Stimulated activated CD4-positive, alpha-beta T cell treated with anti-CD3 and anti-CD28 coated beads, Interleukin-4, amount 100 ng/mL, for 1 hour (primary cell): ENCODE data around the gene SCNN1G.
"Not testable (repeated sequence)": the region's sequence is repeated elsewhere in the genome, so short reads cannot be mapped to it uniquely, and the experiment has no call there.

Experiments
- DNase-seq: peaks from one replicate; pipeline ENCODE4 v3.0.0-alpha.2; 2020

The SCNN1G gene

DNA sequence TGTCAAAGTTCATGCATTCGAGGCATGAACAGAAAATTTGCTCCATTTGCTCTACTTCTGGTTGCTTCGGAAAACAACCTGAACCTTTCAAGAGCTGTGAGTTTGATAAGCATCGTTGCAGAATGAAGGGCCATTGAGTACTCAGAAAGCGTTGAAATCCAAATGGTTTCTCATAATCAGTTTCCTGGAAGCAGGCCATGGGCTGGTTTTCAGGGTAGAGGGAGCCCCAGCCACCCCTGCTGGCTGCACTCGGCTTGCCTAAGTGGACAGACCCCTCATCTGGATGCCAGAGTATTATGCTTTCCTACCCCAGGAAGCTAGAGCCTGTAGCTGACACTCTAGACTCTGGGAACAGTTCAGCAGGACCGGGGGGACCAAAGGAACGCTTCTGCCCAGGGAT lies 24.4 kb downstream of the SCNN1G start:
- no peak for DNase-seq

DNA sequence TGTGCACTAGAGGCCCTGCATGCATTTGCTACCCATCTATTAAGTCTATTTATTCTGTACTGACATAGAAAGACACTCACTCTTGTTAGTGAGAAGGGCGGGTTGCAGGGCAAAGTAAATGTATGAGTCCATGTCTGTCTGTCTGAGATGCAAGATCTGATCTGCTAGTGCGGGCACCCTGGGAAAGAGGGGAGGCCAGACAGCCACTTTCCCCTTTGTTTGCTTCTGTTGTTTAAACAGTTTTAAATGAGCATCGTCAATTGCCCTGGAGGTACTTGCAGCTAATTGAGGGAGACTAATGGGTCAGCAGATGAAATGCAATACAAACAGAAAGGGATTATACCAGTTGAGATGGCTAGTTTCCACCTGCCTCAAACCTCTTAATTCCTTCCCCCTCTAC lies 24.9 kb downstream of the SCNN1G start:
- DNase-seq: no peak

DNA sequence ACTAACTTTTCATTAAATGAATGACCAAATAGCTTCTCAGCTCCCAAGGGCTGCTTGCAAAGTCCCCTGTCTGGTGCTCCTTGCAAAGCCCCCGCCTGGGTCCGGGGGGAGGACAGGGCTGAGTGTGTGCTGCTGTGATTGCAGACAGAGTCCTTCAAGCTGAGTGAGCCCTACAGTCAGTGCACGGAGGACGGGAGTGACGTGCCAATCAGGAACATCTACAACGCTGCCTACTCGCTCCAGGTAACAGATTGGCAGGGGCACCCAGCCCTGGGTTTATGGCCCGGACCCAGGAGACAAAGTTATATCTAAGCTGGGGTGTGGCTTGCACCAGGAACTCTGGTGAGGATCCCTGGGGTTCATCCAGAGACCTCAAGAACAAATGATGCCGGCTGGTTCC lies 27.1 kb downstream of the SCNN1G start:
- DNase-seq: no peak

DNA sequence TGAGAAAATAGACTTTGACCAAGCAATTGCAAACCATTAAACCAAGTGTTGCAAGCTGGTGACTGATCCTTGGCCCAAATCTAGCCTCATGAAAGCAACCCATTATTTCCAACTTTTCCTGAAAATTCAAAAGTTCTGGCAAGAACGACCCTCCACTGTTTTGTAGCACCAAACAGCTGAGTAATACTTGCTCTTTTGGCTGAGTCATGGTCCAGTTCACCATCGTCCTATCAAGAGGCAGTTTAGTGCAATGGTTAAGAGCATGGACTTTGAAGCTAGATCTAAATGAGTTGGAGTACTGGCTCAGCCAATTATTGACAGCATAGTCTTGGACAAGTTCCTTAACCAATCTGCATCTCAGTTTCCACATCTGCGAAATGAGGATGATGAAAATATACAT lies 31.3 kb downstream of the SCNN1G start:
- DNase-seq: no peak

DNA sequence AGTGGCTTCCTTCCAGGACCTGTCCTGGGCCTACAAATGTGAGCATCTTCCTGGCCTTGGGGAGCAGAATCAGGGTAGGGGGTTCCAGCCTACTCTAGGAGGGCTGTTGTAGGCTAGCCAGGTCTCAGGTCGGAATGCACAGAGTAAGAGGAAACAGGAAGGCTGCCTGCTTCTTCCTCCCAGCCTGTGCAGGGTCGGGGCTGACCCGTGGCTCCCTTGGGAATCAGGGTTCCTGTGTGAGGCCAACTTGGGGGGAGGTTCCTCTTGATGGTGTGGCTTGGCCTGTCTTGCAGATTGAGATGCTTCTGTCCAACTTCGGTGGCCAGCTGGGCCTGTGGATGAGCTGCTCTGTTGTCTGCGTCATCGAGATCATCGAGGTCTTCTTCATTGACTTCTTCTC lies 32.3 kb downstream of the SCNN1G start:
- no peak for DNase-seq

DNA sequence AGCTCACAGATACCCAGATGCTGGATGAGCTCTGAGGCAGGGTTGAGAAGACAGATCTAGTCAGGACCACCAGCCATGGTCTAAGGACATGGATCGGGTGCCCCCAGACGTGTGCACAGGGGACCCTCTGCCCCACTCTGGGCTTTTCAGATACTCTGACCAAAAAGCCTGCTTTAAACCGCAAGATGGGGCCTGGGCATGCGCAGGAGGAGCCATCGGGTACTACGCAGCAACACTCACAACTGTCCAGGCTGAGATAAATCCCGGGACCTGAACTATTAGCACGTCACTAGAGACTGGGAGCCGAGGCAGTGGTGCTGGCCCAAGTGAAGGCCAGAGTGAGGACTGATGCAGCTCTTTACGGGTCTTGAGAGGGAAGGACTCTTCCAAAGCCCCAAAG lies 32.9 kb downstream of the SCNN1G start:
- DNase-seq: no peak

DNA sequence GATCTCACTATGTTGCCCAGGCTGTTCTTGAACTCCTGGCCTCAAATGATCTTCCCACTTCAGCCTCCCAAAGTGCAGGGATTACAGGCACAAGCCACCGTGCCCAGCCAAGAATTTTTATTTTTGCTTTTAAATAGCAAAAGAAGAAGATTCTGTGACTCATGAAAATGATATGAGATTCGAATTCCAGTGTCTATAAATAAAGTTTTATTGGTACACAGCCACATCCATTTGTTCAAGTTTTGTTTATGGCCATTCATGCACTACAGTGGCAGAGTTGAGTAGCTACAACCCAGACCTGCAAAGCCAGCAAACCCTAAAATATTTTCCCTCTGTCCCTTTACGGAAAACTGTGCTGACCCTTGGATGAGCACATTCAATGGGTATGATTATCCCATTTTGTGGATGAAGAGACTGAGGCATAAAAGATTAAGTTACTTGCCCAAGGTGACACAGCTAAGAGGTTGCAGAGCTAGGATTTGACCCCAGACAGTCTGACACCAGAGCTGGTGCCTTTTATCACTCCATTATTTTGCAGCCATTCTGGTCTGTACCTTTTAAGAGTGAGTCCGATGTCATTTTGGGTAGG lies 34.2 kb downstream of the SCNN1G start:
- no peak for DNase-seq

DNA sequence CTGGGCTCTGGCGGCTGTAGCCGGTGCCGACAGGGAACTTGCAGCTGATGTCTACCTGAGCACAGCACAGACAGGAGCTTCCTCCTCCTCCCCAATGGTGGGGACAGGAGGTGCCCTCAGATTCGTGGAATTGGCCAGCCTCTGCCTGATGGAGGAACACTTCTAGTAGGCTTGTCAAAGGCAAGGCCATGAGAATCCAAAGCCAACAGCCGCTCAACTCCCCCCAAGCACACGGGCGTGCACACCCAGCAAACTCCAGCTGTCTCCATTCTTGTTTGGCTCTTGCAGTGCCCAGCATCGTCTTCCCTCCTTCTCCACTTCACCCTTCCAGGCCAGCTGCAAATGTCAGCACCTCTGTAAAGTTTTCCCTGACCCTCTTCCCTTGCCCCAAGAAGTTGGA lies 35.1 kb downstream of the SCNN1G start:
- DNase-seq: no peak

DNA sequence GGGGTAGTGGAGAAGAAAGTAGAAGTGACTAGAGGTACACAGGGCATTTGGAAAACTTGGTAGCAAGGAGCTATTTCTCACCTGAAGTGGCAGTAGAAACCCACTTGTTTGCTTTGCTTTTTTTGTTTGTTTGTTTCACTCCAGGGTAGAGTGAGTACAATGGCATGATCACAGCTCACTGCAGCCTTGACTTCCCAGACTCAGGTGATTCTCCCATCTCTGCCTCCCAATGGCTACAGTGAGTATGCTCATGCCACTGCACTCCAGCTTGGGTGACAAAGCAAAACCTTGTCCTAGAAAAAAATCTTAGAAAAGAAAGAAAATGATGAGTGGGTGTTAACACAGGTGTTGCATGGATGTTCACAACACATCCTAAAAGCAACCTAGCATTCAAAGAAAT lies 40.4 kb downstream of the SCNN1G start:
- DNase-seq: no peak

DNA sequence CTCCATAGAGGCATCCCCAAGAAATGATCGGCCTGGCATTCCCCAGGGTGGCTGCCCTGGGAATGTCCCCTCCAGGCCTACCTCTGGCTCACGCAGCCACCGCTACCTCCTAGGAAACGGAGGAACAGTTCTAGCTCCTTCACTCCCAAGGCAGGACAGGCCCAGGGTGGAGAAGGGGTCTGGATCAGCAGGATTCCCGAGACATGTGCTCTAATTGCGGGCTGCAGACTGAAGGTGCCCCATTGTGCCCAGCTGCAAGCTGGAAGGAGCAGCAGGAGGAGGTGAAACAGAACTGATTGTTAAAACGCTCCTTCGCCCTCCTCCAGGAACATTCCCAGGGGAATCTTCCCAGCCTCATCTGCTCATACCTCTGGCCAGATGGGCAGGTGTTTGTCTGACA lies 40.8 kb downstream of the SCNN1G start:
- no peak for DNase-seq

DNA sequence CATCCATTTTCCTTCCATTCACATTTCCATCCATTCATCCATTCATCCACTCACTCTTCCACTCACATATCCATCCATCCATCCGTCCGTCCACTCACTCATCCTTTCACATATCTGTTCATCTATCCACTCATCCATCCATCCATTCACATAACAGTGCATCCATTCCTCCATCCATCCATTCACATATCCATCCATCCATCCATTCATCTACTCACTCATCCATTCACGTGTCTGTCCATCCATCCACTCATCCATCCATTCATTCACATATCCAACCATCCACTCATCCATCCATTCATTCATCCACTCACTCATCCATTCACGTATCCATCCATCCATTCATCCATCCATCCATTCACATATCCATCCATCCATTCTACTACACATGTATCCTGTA lies 42.6 kb downstream of the SCNN1G start:
- no peak for DNase-seq

DNA sequence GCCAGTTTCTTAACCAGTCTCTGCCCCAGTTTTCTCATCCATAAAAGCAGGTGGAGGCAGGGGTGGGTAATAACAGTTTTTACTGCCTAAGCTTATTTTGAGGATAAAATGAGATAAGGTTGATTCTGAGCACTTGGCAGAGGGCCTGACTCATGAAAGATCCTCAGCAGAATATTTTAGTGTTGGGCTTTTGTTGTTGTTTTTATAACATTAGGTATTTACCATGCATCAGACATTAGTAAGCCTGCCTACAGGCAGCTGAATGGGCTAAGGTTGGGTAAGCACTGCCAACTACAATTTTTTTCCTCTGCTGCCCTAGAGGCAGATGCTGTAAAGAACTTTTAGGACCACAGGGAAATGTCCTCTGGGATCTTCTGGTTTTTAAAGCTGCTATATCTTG lies 43.1 kb downstream of the SCNN1G start:
- DNase-seq: no peak

DNA sequence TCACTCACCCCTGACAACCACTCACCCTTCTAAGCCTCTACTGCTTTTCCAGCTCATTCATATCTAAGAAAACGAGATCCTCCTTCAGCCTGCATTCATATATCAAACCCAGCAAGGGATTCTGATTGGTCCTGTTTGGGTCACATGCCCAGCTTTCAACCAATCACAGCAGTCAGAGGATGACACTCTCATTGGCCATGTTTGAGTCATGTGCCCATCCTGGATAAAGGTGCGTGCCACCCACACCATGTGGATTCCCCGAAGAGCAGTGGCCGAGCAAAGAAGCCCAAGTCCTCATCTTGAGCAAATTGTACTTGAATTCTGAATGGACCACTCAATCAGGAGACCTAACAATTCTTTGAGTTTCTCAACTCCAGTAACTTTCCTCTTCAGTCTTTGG lies 45.0 kb downstream of the SCNN1G start:
- DNase-seq: no peak

DNA sequence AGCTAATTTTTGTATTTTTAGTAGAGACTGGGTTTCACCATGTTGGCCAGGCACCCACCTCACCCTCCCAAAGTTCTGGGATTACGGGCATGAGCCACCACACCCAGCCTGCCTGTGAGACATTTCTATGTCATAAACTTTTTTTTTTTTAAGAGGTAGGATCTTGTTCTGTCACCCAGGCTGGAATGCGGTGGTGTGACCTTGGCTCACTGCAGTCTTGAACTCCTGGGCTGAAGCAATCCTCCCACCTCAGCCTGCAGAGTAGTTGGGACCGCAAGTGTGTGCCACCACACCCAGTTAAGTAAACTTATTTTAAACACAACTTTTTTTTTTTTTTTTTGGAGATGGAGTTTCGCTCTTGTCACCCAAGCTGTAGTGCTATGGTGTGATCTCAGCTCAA lies 47.2 kb downstream of the SCNN1G start:
- DNase-seq: no peak

DNA sequence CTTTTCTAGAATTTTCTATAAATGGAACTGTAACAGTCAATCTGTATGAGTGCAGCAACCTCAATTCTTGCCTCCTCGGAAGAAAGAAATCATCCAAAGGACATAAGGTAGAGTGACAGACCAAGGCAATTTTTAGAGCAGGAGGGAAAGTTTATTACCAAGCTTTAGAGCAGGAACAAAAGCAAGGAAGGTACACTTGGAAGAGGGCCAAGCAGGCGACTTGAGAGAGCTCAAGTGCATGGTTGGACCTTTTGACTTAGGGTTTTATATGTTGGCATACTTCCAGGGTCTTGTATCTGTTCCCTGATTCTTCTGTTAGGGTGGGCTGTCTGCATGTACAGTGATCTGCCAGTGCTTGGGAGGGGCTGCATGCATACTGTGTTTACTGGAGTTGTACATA lies 50.3 kb downstream of the SCNN1G start:
- no peak for DNase-seq

DNA sequence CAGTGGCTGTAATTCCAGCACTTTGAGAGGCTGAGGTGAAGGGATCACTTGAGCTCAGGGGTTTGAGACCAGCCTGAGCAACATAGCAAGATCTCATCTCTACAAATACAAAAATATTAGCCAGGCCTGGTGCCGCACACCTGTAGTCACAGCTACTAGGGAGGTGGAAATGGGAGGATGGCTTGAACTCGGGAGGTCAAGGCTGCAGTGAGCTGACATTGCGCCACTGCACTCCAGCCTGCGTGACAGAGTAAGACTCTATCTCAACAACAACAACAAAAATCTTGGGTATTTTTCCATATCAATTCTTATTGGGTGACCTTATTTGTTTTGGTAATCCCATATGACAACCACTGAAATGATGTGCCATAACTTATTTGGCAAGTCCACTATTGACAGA lies 52.6 kb downstream of the SCNN1G start:
- DNase-seq: no peak

DNA sequence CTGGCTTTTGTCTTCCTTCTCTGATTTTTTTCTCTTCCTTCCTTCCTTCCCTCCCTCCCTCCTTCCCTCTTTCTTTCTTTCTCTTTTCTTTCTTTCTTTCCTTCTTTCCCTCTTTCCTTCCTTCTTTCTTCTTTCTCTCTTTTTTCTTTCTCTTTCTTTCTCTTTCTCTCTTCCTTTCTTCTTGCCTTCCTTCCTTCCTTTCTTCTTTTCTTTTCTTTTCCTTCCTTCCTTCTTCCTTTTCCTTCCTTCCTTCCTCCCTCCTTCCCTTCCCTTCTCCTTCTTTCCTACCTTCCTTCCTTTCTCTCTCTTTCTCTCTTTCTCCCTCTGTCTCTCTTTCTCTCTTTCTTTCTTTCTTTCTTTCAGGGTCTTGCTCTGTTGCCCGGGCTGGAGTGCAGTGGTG lies 54.4 kb downstream of the SCNN1G start:
- no peak for DNase-seq

DNA sequence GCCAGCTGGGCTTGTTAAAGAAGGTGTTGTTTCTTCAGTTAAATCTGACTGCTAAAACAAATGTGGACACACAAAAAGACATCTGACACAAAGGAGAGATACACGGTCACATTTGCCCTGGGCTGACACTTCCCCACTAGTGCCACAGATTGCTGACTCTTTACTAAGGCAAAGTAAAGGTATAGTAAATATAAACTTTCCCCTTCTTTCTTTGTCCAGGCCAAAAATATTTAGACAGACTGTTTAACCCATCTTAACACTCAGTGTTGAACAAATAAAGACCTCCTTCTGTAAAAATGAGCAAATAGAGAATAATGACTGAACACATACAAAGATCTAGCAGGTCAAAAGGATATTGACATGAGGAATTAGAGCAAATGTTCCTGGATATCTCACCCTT lies 58.4 kb downstream of the SCNN1G start:
- DNase-seq: no peak

DNA sequence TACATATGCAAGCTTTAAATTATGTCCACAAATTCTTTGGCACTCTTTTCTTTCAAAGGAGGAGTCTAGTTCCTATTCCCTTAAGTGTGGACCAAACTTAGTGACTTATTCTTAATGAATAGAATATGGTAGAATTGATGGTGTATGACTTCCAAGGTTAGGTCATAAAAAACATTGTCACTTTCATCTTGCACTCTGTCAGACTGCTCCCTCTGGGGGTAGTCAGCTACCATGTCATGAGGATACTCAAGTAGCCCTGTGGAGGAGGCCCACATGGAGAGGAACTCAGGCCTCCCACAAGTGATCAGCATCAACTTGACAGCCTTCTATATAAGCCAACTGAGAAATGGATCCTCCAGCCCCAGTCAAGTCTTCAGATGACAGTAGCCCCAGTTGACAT lies 61.6 kb downstream of the SCNN1G start:
- DNase-seq: no peak

DNA sequence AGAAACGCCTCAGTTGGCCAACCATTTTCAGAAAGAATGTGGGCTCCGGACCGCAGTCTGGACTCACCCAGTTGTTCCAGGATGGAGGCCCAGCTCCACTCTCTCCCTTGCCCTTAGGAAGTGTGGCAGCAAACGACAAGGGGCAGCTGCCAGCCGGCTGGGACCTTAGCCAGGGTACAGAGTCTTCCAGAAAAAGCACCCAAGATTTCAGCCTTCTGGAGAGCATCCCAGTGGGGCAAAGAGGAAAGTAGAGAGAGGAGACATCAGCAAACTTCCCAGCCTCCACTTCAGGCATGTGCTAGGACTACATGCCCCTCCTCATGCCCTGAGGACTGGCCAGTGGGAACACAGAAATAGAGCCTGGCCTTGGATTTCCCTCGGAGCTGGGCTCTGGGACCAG lies 62.7 kb downstream of the SCNN1G start:
- DNase-seq: no peak

DNA sequence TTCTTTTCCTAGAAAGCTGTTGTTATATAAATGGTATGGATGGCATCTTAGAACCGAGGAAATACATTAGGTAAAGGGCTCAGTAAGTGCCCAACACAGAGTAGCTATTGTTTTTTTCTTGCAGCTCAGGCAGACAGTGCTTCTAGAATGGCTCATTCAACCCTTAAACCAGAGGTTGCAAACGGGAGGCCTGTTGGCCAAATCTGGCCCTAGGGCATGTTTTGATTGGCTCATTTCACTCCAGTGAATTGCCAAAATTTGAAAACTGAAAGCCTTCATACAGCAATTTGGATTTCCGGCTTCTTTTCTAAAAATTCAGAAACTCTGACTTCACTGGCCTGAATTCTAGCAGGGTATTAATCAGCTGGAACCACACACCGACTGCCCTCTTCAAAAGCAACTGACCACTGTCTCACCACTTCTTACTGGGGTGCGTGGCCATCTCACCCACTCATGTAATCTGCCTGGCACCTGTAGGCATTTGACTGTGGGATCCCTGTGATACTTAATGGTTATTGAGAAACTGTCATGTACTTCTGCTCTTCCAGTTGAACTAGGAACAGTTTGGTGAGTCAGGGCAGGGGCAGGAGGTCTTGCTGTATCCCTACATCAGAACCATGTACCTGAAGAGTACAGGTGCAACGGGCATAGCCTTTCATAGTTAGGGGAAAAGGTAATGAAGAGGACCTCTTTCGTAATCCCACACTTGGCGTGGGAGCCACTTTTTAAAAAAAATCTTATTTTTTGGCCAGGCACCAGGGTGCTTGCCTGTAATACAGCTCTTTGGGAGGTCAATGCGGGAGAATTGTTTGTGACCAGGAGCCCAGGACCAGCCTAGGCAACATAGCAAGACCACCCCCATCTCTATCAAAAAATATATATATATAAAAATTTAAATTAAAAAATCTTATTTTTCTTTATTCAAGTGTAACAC lies 66.0 kb downstream of the SCNN1G start:
- DNase-seq: no peak

DNA sequence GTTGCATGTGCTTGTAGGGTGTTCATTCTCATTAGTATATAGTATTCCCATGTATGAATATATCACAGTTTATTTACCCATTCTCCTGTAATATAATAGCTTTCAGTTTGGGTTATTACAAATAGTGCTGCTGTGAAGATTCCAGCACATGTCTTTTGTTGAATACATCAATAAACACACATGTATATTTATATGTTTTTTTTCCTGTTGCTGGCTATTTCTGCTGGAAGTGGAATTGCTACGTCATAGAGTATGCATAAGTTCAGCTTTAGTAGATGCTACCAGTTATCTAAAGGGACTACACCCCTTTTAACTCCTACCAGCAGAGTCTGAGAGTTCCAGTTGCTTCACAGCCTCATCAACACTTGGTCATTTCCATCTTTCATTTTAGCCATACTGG lies 67.3 kb downstream of the SCNN1G start:
- DNase-seq: no peak

DNA sequence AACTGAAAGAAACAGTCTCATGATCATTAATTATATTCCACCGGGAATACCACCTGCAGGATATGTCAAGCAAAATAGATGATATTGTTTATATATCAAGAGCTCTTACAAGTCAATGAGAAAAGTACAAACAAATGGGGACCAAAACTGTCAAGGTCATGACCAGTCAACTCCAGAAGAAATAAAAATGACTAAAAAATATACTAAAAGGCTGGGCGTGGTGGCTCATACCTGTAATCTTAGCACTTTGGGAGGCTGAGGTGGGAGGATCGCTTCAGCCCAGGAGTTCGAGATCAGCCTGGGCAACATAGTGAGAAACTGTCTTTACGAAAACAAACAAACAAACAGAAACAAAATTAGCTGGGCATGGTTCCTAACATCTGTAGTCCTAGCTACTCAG lies 69.8 kb downstream of the SCNN1G start:
- no peak for DNase-seq

DNA sequence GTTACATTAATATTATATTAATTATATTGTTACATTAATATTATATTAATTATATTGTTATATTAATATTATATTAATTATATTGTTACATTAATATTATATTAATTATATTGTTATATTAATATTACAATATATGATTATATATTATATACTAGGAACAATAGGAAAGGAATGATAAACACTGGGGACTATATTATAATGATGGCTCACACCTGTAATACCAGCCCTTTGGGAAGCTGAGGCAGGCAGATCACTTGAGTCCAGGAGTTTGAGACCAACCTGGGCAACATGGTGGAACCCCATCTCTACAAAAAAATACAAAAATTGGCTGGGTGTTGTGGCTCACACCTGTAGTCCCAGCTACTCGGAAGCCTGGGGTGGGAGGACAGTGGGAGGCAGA lies 71.1 kb downstream of the SCNN1G start:
- not testable (repeated sequence) for DNase-seq

DNA sequence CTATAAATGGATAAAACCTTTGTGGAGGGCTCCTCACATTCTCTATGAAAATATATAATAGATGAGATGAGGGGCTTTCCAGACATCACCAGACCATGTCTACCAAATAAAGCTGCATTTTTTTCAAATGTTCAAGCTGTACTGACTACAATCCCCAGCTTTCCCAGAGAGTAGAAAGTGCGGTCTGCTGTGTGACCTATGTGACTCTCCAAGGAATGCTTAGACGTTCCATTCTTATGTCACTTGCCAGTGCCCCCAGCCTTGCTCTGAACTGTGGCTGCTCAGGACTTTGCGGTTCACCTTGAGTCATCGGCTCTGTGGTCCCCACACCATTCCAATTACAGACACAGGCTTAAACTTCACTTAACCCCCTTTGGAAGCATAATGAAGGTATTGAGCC lies 71.8 kb downstream of the SCNN1G start:
- DNase-seq: no peak
